HG02571 (cell line): ENCODE results near the gene GJB2.

ENCODE experiments used
- ATAC-seq: cut with Tn5 transposase; IDR thresholded peaks from one replicate; pipeline ENCODE4 v1.9.1; 2021; ENCODE audit warnings: mild to moderate bottlenecking, moderate library complexity; ENCODE audit not compliant: unreplicated experiment

The GJB2 gene

GRCh38 chr13:20142927-20143480, 49.7 kb downstream of the GJB2 start:
- no peak for ATAC-seq

GRCh38 chr13:20142023-20142926, 50.5 kb downstream of the GJB2 start:
- no peak for ATAC-seq

- no peak for ATAC-seq
These were observed 51.3 kb downstream of the GJB2 start for GRCh38 chr13:20141238-20142022.

- no peak for ATAC-seq
These were observed 52.3 kb downstream of the GJB2 start for GRCh38 chr13:20140487-20140886.

GRCh38 chr13:20137875-20138274, 54.9 kb downstream of the GJB2 start:
- no peak for ATAC-seq
